Liver (tissue), 9 donors: Measurements from ENCODE around the gene LY86. TPM values are rescaled to one million over a fixed set of nuclear protein-coding genes. Genes with fewer than 3 reads are reported as not detected.

Experiments
- DNase-seq: peaks from one replicate; pipeline ENCODE4 v3.0.0-alpha.2; 2017; ENCODE audit warnings: low spot score
- H3K27ac ChIP-seq, 2 donors: one replicate each; pipeline ENCODE4 v1.7.0; 2013; ENCODE audit warnings: inconsistent platforms in 2 of 2, low read length in 2 of 2, control low read depth in 1 of 2, low read depth in 1 of 2, mild to moderate bottlenecking in 1 of 2
- H3K27me3 ChIP-seq, 4 donors: one replicate each; pipeline versions ENCODE4 v1.6.1 to v1.7.0; 2013; ENCODE audit warnings: low read length in 3 of 4, inconsistent platforms in 1 of 4, mild to moderate bottlenecking in 1 of 4, moderate library complexity in 1 of 4; ENCODE audit not compliant: control insufficient read depth in 4 of 4, insufficient read depth in 4 of 4
- H3K36me3 ChIP-seq, 4 donors: one replicate each; pipeline versions ENCODE4 v1.6.1 to v1.7.0; 2013; ENCODE audit warnings: low read length in 3 of 4, mild to moderate bottlenecking in 3 of 4, low read depth in 1 of 4, moderate library complexity in 1 of 4; ENCODE audit not compliant: control insufficient read depth in 4 of 4, insufficient read depth in 3 of 4
- H3K4me1 ChIP-seq, 4 donors: one replicate each; pipeline versions ENCODE4 v1.6.1 to v1.7.0; 2013; ENCODE audit warnings: low read length in 3 of 4, mild to moderate bottlenecking in 3 of 4, moderate library complexity in 1 of 4; ENCODE audit not compliant: control insufficient read depth in 4 of 4, insufficient read depth in 4 of 4
- H3K4me3 ChIP-seq, 3 donors: one replicate each; pipeline versions ENCODE4 v1.6.1 to v1.7.0; 2013; ENCODE audit warnings: low read length in 3 of 3, control low read depth in 1 of 3, low read depth in 1 of 3, mild to moderate bottlenecking in 1 of 3
- H3K9ac ChIP-seq, 2 donors: one replicate each; pipeline ENCODE4 v1.7.0; 2013; ENCODE audit warnings: low read length in 2 of 2, mild to moderate bottlenecking in 2 of 2, moderate library complexity in 2 of 2, control low read depth in 1 of 2, low read depth in 1 of 2
- H3K9me3 ChIP-seq, 4 donors: one replicate each; pipeline versions ENCODE4 v1.6.1 to v1.7.0; 2013; ENCODE audit warnings: low read length in 3 of 4; ENCODE audit not compliant: control insufficient read depth in 4 of 4
- EGR1 ChIP-seq, 2 donors: IDR thresholded peaks; 2 replicates each; pipeline ENCODE4 v1.6.1; 2016 to 2018; ENCODE audit warnings: antibody characterized with exemption in 2 of 2, low read depth in 2 of 2
- GABPA ChIP-seq, 2 donors: IDR thresholded peaks in 1 of 2; conservative IDR thresholded peaks in 1 of 2; 2 replicates each; pipeline ENCODE4 v1.6.1; 2016; ENCODE audit warnings: antibody characterized with exemption in 2 of 2, mild to moderate bottlenecking in 1 of 2, moderate library complexity in 1 of 2
- HNF4A ChIP-seq, 2 donors: conservative IDR thresholded peaks; 2 replicates each; pipeline ENCODE4 v1.6.1; 2016; ENCODE audit warnings: antibody characterized with exemption in 2 of 2, mild to moderate bottlenecking in 2 of 2
- HNF4G ChIP-seq: IDR thresholded peaks from 2 replicates; pipeline ENCODE4 v1.6.1; 2016; ENCODE audit warnings: antibody characterized with exemption
- JUND ChIP-seq, 2 donors: IDR thresholded peaks; 2 replicates each; pipeline ENCODE4 v1.6.1; 2016; ENCODE audit warnings: antibody characterized with exemption in 2 of 2
- NR2F2 ChIP-seq: IDR thresholded peaks from 2 replicates; pipeline ENCODE4 v1.6.1; 2016; ENCODE audit warnings: antibody characterized with exemption
- RAD21 ChIP-seq, 2 donors: IDR thresholded peaks; 2 replicates each; pipeline ENCODE4 v1.6.1; 2016; ENCODE audit warnings: antibody characterized with exemption in 2 of 2, mild to moderate bottlenecking in 2 of 2
- SP1 ChIP-seq: IDR thresholded peaks from 2 replicates; pipeline ENCODE4 v1.6.1; 2018; ENCODE audit warnings: antibody characterized with exemption, mild to moderate bottlenecking
- TAF1 ChIP-seq: conservative IDR thresholded peaks from 2 replicates; pipeline ENCODE4 v1.6.1; 2016; ENCODE audit warnings: antibody characterized with exemption, mild to moderate bottlenecking
- WGBS: extraction: QIAGEN DNeasy Blood & Tissue Kit; methylation state at CpG from one replicate; pipeline ENCODE4 v1.1.7; 2013; 5-methylcytosine and 5-hydroxymethylcytosine counted together
- polyA plus RNA-seq, 2 donors: library from polyadenylated mRNA; stranded (reverse) in 1 of 2; unstranded in 1 of 2; fragments of 200-250 nt in 1 of 2; fragments of >200 nt in 1 of 2; fragmentation: Nextera tagmentation in 1 of 2; extraction: Ambion mirVana in 1 of 2; gene quantifications; one replicate each; pipeline versions ENCODE4 v1.2.1 to v1.2.3, GENCODE V29; 2013 to 2015
- total RNA-seq, 2 donors: library from RNA; depleted of rRNA; stranded (reverse); fragments of >200 nt; gene quantifications; one replicate each; pipeline ENCODE4 v1.2.3, GENCODE V29; 2014
- TF ChIP-seq, protein P1 (sequence below): IDR thresholded peaks from 2 replicates; pipeline ENCODE4 v1.6.1; 2016; ENCODE audit warnings: antibody characterized with exemption
- TF ChIP-seq, protein P2 (sequence below): IDR thresholded peaks from 2 replicates; pipeline ENCODE4 v1.6.1; 2016; ENCODE audit warnings: antibody characterized with exemption
- TF ChIP-seq, protein P3 (sequence below): IDR thresholded peaks from 2 replicates; pipeline ENCODE4 v1.6.1; 2016; ENCODE audit warnings: antibody characterized with exemption, mild to moderate bottlenecking
- TF ChIP-seq, protein P4 (sequence below): IDR thresholded peaks from 2 replicates; pipeline ENCODE4 v1.6.1; 2016; ENCODE audit warnings: antibody characterized with exemption
- donor health status: healthy.
- donor health status: healthy.
- donor health status: healthy.
- donor health status: healthy.
- donor health status: healthy.

Gene LY86
- total and polyA plus RNA-seq, 4 donors, result 1.4 to 7.8 (median 3.7) TPM

DNA sequence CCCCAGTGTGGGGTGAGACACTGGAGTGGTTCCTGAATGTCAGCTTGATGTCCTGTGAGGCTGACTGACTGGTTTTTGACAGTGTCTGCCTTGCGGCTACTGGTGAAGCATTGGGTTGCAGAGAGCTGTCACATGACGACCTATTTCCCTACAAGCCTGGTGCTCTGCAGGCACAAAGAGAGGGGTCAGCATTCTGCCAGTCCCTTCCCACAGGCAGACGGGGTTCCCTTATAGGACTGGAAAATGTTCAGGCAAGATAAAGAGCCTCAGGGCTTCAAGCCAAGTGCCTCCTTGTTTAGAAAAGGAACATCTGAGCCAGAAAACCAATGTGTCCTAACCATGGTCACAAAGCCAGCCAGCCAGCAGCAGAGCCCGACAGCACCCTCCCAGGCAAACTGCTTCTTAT, 11.0 kb downstream of the LY86 start (continued):
- TF ChIP-seq, protein P1, sequence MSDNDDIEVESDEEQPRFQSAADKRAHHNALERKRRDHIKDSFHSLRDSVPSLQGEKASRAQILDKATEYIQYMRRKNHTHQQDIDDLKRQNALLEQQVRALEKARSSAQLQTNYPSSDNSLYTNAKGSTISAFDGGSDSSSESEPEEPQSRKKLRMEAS, result no peak
- TF ChIP-seq, protein P2, sequence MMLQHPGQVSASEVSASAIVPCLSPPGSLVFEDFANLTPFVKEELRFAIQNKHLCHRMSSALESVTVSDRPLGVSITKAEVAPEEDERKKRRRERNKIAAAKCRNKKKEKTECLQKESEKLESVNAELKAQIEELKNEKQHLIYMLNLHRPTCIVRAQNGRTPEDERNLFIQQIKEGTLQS, result no peak

DNA sequence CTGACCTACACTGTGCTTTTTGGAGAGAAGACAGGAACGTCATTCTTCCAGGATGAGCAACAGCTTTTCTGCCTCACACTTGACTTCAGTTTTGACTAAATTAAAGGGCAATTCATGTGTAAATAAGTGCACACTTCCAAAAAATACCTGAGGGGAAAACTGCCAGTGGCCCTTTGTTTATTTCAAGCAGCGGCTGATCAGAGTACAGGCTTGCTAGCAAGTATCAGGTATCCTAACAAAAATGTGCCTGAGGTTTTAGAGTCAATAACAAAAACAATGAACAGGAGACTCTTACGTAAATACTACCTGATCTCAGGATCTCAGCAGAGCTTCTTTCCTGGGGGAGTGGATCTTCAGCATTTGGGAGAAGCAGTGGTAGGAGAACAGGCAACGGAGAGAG, 12.4 kb downstream of the LY86 start:
- TF ChIP-seq SP1, result no peak
- TF ChIP-seq, protein P1, result no peak
- Histone ChIP-seq H3K4me3 (no peak overlapping the region), H3K36me3 (no peaks in the 10 kb centered on the region), H3K27me3 (no peaks in the 10 kb centered on the region), H3K27ac (no peak overlapping the region), H3K9ac (no peak overlapping the region), H3K4me1 (peaks cover 0 to 3% (median 0%) of the 10 kb centered on the region in 4 donors), H3K9me3 (peaks cover 0 to 3% (median 0%) of the 10 kb centered on the region in 4 donors)
- WGBS, result 69% methylated on average over 4 of the region's 4 CpGs
- DNase-seq, result no peak

DNA sequence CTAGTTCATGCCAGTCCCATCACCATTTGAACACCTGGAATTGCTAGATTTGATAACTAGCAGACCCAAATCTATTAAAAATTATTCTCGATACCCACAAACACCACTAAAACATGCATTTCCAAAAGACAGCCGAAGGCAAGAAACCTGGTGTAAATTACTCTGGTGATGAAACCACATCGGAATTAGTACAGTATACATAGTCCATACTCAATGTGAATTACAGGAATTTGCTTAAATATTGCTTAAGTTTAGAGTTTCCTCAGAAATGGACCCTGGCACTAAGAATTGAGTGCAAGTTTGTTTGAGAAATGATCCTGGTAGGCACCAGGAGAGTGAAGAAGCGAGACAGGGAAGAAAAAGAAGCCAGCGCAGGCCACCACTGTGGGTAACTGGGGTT, 13.7 kb downstream of the LY86 start:
- Histone ChIP-seq H3K4me3 (no peak overlapping the region), H3K9me3 (peaks cover 0 to 3% (median 0%) of the 10 kb centered on the region in 4 donors), H3K4me1 (no peaks in the 10 kb centered on the region), H3K9ac (no peak overlapping the region), H3K27ac (no peak overlapping the region), H3K36me3 (no peaks in the 10 kb centered on the region), H3K27me3 (no peaks in the 10 kb centered on the region)
- 93% methylated on average over 5 of the region's 5 CpGs for WGBS
- TF ChIP-seq, protein P2, result no peak
- TF ChIP-seq, protein P3, sequence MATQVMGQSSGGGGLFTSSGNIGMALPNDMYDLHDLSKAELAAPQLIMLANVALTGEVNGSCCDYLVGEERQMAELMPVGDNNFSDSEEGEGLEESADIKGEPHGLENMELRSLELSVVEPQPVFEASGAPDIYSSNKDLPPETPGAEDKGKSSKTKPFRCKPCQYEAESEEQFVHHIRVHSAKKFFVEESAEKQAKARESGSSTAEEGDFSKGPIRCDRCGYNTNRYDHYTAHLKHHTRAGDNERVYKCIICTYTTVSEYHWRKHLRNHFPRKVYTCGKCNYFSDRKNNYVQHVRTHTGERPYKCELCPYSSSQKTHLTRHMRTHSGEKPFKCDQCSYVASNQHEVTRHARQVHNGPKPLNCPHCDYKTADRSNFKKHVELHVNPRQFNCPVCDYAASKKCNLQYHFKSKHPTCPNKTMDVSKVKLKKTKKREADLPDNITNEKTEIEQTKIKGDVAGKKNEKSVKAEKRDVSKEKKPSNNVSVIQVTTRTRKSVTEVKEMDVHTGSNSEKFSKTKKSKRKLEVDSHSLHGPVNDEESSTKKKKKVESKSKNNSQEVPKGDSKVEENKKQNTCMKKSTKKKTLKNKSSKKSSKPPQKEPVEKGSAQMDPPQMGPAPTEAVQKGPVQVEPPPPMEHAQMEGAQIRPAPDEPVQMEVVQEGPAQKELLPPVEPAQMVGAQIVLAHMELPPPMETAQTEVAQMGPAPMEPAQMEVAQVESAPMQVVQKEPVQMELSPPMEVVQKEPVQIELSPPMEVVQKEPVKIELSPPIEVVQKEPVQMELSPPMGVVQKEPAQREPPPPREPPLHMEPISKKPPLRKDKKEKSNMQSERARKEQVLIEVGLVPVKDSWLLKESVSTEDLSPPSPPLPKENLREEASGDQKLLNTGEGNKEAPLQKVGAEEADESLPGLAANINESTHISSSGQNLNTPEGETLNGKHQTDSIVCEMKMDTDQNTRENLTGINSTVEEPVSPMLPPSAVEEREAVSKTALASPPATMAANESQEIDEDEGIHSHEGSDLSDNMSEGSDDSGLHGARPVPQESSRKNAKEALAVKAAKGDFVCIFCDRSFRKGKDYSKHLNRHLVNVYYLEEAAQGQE, result no peak
- TF ChIP-seq HNF4A (conservative IDR thresholded peaks at IDR 0.05) (no peak), GABPA (IDR thresholded peaks at IDR 0.05 in 1 of 2, conservative IDR thresholded peaks at IDR 0.05 in 1 of 2) (no peak)
- no peak for DNase-seq

DNA sequence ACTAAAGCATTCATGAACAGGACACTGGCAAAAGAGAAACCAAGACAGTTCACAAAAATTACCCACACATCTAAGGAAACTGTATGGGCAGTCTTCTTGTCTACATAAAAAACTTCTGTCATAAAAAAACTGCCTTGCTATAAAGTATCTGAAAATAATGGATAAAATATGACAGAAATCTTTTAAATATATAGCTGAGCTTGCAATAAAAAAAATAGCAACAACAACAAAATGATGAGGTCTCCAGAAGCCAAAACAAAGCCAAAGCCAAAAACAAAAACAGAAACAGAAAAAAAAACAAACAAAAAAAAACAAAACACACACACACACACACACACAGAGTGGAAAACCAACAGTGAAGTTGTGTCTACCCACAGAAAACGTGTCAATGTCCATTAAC, 14.8 kb downstream of the LY86 start:
- H3K27me3 ChIP-seq, result no peaks in the 10 kb centered on the region
- no peak for DNase-seq
- WGBS, result 74% methylated on average over 1 of the region's 1 CpG
- TF ChIP-seq HNF4G (no peak), JUND (IDR thresholded peaks at IDR 0.05) (no peak), RAD21 (IDR thresholded peaks at IDR 0.05) (no peak), EGR1 (IDR thresholded peaks at IDR 0.05; ENCODE audit: low read depth in 2 of 2) (no peak), TAF1 (no peak), GABPA (IDR thresholded peaks at IDR 0.05 in 1 of 2, conservative IDR thresholded peaks at IDR 0.05 in 1 of 2) (no peak), SP1 (no peak), NR2F2 (no peak), HNF4A (conservative IDR thresholded peaks at IDR 0.05) (no peak)
- TF ChIP-seq, protein P4, sequence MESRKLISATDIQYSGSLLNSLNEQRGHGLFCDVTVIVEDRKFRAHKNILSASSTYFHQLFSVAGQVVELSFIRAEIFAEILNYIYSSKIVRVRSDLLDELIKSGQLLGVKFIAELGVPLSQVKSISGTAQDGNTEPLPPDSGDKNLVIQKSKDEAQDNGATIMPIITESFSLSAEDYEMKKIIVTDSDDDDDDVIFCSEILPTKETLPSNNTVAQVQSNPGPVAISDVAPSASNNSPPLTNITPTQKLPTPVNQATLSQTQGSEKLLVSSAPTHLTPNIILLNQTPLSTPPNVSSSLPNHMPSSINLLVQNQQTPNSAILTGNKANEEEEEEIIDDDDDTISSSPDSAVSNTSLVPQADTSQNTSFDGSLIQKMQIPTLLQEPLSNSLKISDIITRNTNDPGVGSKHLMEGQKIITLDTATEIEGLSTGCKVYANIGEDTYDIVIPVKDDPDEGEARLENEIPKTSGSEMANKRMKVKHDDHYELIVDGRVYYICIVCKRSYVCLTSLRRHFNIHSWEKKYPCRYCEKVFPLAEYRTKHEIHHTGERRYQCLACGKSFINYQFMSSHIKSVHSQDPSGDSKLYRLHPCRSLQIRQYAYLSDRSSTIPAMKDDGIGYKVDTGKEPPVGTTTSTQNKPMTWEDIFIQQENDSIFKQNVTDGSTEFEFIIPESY, result no peak
- TF ChIP-seq, protein P2, result no peak
- TF ChIP-seq, protein P3, result no peak
- TF ChIP-seq, protein P1, result no peak
- no peak overlapping the region for H3K27ac ChIP-seq
- H3K9me3 ChIP-seq, result peaks cover 0 to 3% (median 0%) of the 10 kb centered on the region in 4 donors
- H3K4me3 ChIP-seq, result no peak overlapping the region
- H3K4me1 ChIP-seq, result no peaks in the 10 kb centered on the region
- H3K9ac ChIP-seq, result no peak overlapping the region
- no peaks in the 10 kb centered on the region for H3K36me3 ChIP-seq
